ENCODE measurements around the gene FPGS. TPM values are rescaled to one million over a fixed set of nuclear protein-coding genes. Genes with fewer than 3 reads are reported as not detected.

Gene FPGS
- total RNA-seq, 1 donor from 2014 or later: 65.1 TPM

GRCh38 chr9:127854184-127854806 is 51.6 kb downstream of the FPGS start, which contains the start of gene ENG:
TSS of gene ENG (minus strand) at chr9:127854658. CDS start at chr9:127854355, 303 bp downstream.
- peak within 1 kb of the TSS; percentile 82 for H3K4me3 Mint-ChIP-seq (ENCODE audit: unreplicated experiment)
- H3K9me3 Mint-ChIP-seq (ENCODE audit: unreplicated experiment): peaks cover 2% of the 10 kb centered on the region
- DNase-seq (ENCODE audit: extremely low spot score, unreplicated experiment): peak; percentile 90
- H3K4me1 Mint-ChIP-seq (ENCODE audit: unreplicated experiment): peaks cover 48% of the 10 kb centered on the region
- peaks cover 11% of the 10 kb centered on the region for H3K36me3 Mint-ChIP-seq (ENCODE audit: unreplicated experiment)
- no peaks in the 10 kb centered on the region for H3K27me3 Mint-ChIP-seq (ENCODE audit: unreplicated experiment)
- TF ChIP-seq, protein P1, sequence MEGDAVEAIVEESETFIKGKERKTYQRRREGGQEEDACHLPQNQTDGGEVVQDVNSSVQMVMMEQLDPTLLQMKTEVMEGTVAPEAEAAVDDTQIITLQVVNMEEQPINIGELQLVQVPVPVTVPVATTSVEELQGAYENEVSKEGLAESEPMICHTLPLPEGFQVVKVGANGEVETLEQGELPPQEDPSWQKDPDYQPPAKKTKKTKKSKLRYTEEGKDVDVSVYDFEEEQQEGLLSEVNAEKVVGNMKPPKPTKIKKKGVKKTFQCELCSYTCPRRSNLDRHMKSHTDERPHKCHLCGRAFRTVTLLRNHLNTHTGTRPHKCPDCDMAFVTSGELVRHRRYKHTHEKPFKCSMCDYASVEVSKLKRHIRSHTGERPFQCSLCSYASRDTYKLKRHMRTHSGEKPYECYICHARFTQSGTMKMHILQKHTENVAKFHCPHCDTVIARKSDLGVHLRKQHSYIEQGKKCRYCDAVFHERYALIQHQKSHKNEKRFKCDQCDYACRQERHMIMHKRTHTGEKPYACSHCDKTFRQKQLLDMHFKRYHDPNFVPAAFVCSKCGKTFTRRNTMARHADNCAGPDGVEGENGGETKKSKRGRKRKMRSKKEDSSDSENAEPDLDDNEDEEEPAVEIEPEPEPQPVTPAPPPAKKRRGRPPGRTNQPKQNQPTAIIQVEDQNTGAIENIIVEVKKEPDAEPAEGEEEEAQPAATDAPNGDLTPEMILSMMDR (IDR thresholded peaks at IDR 0.05): no peak
- peak within 1 kb of the TSS; percentile 88 for H3K27ac Mint-ChIP-seq (ENCODE audit: unreplicated experiment)

- Mint-ChIP-seq H3K9me3 (ENCODE audit: unreplicated experiment) (no peaks in the 10 kb centered on the region), H3K4me3 (ENCODE audit: unreplicated experiment) (no peak overlapping the region), H3K27ac (ENCODE audit: unreplicated experiment) (peak overlapping the region; percentile 76), H3K27me3 (ENCODE audit: unreplicated experiment) (no peaks in the 10 kb centered on the region), H3K36me3 (ENCODE audit: unreplicated experiment) (peaks cover 5% of the 10 kb centered on the region), H3K4me1 (ENCODE audit: unreplicated experiment) (peaks cover 48% of the 10 kb centered on the region)
- TF ChIP-seq, protein P1 (IDR thresholded peaks at IDR 0.05): no peak
- DNase-seq (ENCODE audit: extremely low spot score, unreplicated experiment): no peak
Measured at GRCh38 chr9:127854960-127855359, 52.3 kb downstream of the FPGS start.

GRCh38 chr9:127855522-127855921 is 52.8 kb downstream of the FPGS start:
- Mint-ChIP-seq H3K9me3 (ENCODE audit: unreplicated experiment) (no peaks in the 10 kb centered on the region), H3K36me3 (ENCODE audit: unreplicated experiment) (peaks cover 2% of the 10 kb centered on the region), H3K27me3 (ENCODE audit: unreplicated experiment) (no peaks in the 10 kb centered on the region), H3K27ac (ENCODE audit: unreplicated experiment) (peak overlapping the region; percentile 76), H3K4me3 (ENCODE audit: unreplicated experiment) (no peak overlapping the region), H3K4me1 (ENCODE audit: unreplicated experiment) (peaks cover 49% of the 10 kb centered on the region)
- no peak for DNase-seq (ENCODE audit: extremely low spot score, unreplicated experiment)
- TF ChIP-seq, protein P1 (IDR thresholded peaks at IDR 0.05): no peak

GRCh38 chr9:127856094-127856728 is 53.5 kb downstream of the FPGS start:
- Mint-ChIP-seq H3K27ac (ENCODE audit: unreplicated experiment) (peak overlapping the region; percentile 76), H3K9me3 (ENCODE audit: unreplicated experiment) (no peaks in the 10 kb centered on the region), H3K4me1 (ENCODE audit: unreplicated experiment) (peaks cover 49% of the 10 kb centered on the region), H3K4me3 (ENCODE audit: unreplicated experiment) (no peak overlapping the region), H3K36me3 (ENCODE audit: unreplicated experiment) (no peaks in the 10 kb centered on the region), H3K27me3 (ENCODE audit: unreplicated experiment) (no peaks in the 10 kb centered on the region)
- no peak for DNase-seq (ENCODE audit: extremely low spot score, unreplicated experiment)
- TF ChIP-seq, protein P1 (IDR thresholded peaks at IDR 0.05): no peak

DNA sequence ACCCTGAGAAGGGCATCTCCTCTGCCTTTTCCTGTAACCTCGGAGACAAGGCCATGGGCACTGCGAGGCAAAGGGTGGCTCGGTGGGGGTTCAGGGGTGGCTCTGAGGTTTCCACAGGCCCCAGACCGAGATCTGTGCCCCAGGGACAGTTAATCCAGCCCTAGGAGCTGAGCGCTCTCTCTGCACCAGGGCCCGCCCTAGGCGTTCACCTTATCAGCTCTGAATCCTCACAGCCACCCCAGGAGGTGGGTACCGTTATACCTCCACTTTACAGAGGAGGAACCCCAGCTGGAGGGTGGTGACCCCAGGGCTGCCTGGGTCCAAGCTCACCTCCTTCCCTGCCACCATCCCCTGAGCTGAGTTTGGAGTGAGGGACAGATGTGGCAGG is 54.0 kb downstream of the FPGS start:
- H3K4me3 Mint-ChIP-seq (ENCODE audit: unreplicated experiment): no peak overlapping the region
- no peaks in the 10 kb centered on the region for H3K9me3 Mint-ChIP-seq (ENCODE audit: unreplicated experiment)
- no peaks in the 10 kb centered on the region for H3K36me3 Mint-ChIP-seq (ENCODE audit: unreplicated experiment)
- H3K27me3 Mint-ChIP-seq (ENCODE audit: unreplicated experiment): no peaks in the 10 kb centered on the region
- TF ChIP-seq, protein P1 (IDR thresholded peaks at IDR 0.05): no peak
- no peak for DNase-seq (ENCODE audit: extremely low spot score, unreplicated experiment)
- H3K27ac Mint-ChIP-seq (ENCODE audit: unreplicated experiment): peak overlapping the region; percentile 34
- peaks cover 49% of the 10 kb centered on the region for H3K4me1 Mint-ChIP-seq (ENCODE audit: unreplicated experiment)
